ENCODE measurements around the gene MIOX. TPM values are rescaled to one million over a fixed set of nuclear protein-coding genes. Genes with fewer than 3 reads are reported as not detected.
A peak's percentile ranks its signal among the peaks of the same experiment; 100 is the strongest.

The MIOX gene
- total RNA-seq, 4 donors from 2014 or later, result not detected

DNA sequence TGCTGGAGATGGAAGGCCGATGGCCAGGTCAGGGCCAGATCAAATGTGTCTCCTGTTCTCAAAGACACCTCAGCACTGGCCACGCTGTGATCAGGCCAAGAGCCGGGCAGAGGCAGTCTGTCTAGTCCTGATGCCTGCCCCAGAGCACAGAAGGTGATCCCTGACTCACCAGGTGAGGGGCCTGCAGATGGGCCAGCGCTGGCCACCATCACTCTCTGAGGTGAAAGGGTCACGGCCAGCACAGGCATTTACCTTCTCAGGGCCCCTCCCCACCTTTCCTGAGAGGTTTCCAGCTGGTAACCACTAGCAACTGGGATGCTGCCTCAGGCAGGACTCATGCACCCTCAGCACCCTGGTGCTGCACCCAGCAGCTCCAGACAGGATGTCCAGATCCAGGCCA is 14.7 kb upstream of the MIOX start:
- in situ Hi-C loops (cut with MboI; ENCODE audit: low sequenced_read_pairs in 4 of 4) (no loop called here), intact Hi-C loops (cut with DNase I; ENCODE audit: low total_unique reads) (no loop called here)
- TF ChIP-seq, protein P1, sequence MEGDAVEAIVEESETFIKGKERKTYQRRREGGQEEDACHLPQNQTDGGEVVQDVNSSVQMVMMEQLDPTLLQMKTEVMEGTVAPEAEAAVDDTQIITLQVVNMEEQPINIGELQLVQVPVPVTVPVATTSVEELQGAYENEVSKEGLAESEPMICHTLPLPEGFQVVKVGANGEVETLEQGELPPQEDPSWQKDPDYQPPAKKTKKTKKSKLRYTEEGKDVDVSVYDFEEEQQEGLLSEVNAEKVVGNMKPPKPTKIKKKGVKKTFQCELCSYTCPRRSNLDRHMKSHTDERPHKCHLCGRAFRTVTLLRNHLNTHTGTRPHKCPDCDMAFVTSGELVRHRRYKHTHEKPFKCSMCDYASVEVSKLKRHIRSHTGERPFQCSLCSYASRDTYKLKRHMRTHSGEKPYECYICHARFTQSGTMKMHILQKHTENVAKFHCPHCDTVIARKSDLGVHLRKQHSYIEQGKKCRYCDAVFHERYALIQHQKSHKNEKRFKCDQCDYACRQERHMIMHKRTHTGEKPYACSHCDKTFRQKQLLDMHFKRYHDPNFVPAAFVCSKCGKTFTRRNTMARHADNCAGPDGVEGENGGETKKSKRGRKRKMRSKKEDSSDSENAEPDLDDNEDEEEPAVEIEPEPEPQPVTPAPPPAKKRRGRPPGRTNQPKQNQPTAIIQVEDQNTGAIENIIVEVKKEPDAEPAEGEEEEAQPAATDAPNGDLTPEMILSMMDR (IDR thresholded peaks at IDR 0.05 in 4 of 5, conservative IDR thresholded peaks at IDR 0.05 in 1 of 5), result no peak
- TF ChIP-seq POLR2A (IDR thresholded peaks at IDR 0.05), result no peak
- Histone ChIP-seq H3K9me3 (no peaks in the 10 kb centered on the region), H3K27ac (no peak overlapping the region), H3K36me3 (peaks cover 0 to 7% of the 10 kb centered on the region in 2 donors), H3K4me3 (no peak overlapping the region), H3K27me3 (no peaks in the 10 kb centered on the region), H3K4me1 (peaks cover 45 to 54% of the 10 kb centered on the region in 2 donors)
- DNase-seq (no peak), ATAC-seq (no peak)

DNA sequence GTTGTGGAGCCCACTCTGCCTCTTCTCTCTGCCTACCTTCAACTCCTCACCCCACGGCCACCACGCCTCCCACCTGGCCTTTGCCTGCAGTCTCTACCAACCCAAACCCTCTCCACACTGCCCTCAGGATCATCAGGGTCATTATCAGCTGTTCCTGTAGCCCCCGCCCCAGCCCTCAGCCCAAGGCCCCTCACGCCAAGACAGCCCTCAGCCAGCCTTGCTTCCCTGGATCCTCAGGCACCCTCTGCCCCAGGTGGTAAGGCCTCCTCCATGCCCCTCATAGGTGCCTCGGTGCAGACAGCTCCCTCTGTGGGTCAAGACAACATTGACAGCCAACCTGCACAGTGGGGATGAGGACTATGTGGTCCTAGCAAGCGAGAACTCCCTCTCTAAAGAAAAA is 13.6 kb upstream of the MIOX start:
- peaks cover 45 to 54% of the 10 kb centered on the region in 2 donors for H3K4me1 ChIP-seq
- peak overlapping the region in 3 of 4 donors; percentile 66 to 91 (median 85) for H3K4me3 ChIP-seq
- TF ChIP-seq, protein P1 (IDR thresholded peaks at IDR 0.05 in 4 of 5, conservative IDR thresholded peaks at IDR 0.05 in 1 of 5), result no peak
- TF ChIP-seq POLR2A (IDR thresholded peaks at IDR 0.05), result no peak
- intact Hi-C loops (cut with DNase I; ENCODE audit: low total_unique reads), result no loop called here
- no peak overlapping the region for H3K27ac ChIP-seq
- H3K36me3 ChIP-seq, result no peaks in the 10 kb centered on the region
- no peaks in the 10 kb centered on the region for H3K9me3 ChIP-seq
- H3K27me3 ChIP-seq, result no peaks in the 10 kb centered on the region
- no peak for ATAC-seq
- in situ Hi-C loops (cut with MboI; ENCODE audit: low sequenced_read_pairs in 4 of 4), result no loop called here
- no peak for DNase-seq

DNA sequence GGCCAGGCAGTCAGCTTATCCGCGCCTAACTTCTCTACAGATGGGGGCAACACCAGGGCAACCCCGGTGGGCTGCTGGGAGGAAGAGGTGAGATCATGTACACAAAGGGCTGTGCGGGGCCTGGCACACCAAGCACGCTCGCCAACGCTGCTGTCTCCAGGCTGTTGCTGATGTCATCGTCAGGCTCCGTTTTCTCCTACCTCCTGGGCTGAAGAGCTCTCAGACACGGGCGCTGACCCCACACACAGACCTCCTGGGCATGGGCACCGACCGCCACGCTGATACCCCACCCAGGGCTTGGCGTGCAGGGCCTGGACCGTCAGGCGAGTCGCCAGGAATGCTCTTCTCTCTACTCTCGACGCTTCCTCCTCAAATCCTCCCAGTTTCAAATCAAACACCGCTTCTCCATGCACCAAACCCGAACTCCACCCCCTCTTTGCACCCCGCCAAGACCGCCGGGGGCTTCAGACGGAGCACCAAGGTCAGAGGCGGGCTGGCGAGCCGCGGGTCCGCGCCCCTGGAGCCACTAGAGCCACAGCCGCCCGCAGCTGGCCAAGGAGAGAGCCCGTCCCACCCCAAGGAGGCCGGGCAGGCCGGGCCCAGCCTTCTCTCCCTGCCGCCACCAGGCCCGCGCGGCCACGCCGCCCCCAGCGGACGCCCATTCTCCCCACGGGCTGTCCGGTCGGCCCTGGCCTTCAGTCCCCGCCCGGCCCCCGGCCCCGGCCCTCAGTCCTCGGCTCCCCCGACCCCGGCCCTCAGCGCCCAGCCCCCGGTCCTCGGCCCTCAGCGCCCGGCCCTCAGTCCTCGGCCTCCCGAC is 12.6 kb upstream of the MIOX start:
- intact Hi-C loops (cut with DNase I; ENCODE audit: low total_unique reads), result no loop called here
- DNase-seq, result no peak
- Histone ChIP-seq H3K9me3 (no peaks in the 10 kb centered on the region), H3K4me1 (peaks cover 45 to 54% of the 10 kb centered on the region in 2 donors), H3K36me3 (no peaks in the 10 kb centered on the region), H3K27ac (peak overlapping the region; percentile 56 to 88 (median 82)), H3K4me3 (peak overlapping the region; percentile 55 to 91 (median 76)), H3K27me3 (peaks cover 0 to 3% (median 0%) of the 10 kb centered on the region in 3 donors)
- peak; percentile 6 to 14 for ATAC-seq
- in situ Hi-C loops (cut with MboI; ENCODE audit: low sequenced_read_pairs in 4 of 4), result no loop called here
- TF ChIP-seq, protein P1 (IDR thresholded peaks at IDR 0.05 in 4 of 5, conservative IDR thresholded peaks at IDR 0.05 in 1 of 5), result no peak
- TF ChIP-seq POLR2A (IDR thresholded peaks at IDR 0.05), result peak in 1 of 2 donors; percentile 24

DNA sequence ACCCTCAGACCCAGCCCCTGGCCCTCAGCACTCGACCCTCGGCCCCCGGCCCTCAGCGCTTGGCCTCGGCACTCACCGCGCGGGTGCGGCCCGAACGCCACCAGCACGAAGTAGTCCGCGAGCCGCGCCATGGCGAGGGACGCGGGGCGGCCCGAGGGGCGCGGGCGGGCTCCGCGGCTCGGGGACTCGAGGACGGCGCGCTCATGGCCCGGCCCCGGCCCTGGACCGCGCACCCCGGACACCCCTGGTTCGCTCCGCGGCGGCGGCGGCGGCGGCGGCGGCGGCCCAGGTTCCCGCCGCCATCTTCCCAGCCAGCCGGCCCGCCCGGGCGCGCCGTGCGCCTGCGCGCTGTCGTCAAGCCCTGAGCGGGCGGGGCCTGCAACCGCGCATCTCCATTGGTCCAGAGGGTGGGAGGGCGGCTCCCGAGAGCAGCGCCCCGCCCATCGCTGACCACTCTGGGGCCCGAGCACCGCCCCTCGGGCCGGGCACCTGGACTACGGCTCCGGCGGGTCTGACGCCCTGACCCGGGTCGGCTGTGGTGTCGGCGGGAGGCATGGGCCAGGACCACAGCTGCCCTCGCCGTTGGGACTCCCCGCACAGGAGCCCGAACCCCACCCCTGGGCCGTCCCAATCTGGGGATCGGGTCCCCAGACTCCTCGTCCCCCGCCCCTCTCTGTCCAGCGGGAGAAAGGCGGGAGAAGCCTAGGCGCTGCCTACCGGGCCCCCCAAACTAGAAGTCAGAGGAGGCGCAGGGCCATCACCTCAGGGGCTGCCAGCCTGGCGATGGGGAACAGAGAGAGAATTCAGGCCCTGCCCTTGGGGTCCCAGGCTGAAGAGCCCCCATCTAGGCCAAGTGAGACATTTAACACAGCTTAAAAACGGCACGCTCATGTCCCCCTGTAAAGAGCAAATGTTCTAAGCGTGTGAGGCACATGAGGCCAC is 11.7 kb upstream of the MIOX start, which contains the start of gene SBF1:
Gene SBF1 (minus strand): TSS at position 326 of the 942 bp plus-strand sequence. CDS start 195 bp downstream, at position 131.
- ATAC-seq (peak; percentile 91 to 95), DNase-seq (peak; percentile 85 to 89)
- Histone ChIP-seq H3K4me1 (peaks cover 43 to 46% of the 10 kb centered on the region in 2 donors), H3K4me3 (peak within 1 kb of the TSS; percentile 66 to 95 (median 78)), H3K27me3 (peaks cover 3 to 7% (median 7%) of the 10 kb centered on the region in 3 donors), H3K36me3 (no peaks in the 10 kb centered on the region), H3K9me3 (no peaks in the 10 kb centered on the region), H3K27ac (peak within 1 kb of the TSS; percentile 77 to 88 (median 86))
- TF ChIP-seq POLR2A (IDR thresholded peaks at IDR 0.05), result peak; percentile 89 to 96
- TF ChIP-seq, protein P1 (IDR thresholded peaks at IDR 0.05 in 4 of 5, conservative IDR thresholded peaks at IDR 0.05 in 1 of 5), result no peak
- intact Hi-C loops (cut with DNase I; ENCODE audit: low total_unique reads) (loop anchor here (1.0 kb wide), 1 partner anchor 32 kb away; the partner anchor contains the start of gene LMF2), in situ Hi-C loops (cut with MboI; ENCODE audit: low sequenced_read_pairs in 4 of 4) (no loop called here)
